IMR-90 (cell line): ENCODE data around the gene RAPGEF3. TPM values are rescaled to one million over a fixed set of nuclear protein-coding genes. Genes with fewer than 3 reads are reported as not detected.
A peak's percentile ranks its signal among the peaks of the same experiment; 100 is the strongest.

Experiments
- ATAC-seq: fragments of 200-7000 bp; cut with Tn5 transposase; 2 replicates; pipeline ENCODE4 v1.9.1; 2020; ENCODE audit warnings: low read depth, mild to moderate bottlenecking, moderate library complexity
- BruUV-seq: library from RNA; stranded (reverse); fragments of 400-500 nt; replicated peaks from 2 replicates; lab custom pipeline; 2021; lab: Mats Ljungman, UMichigan
- CTCF ChIA-PET: fragments of 300-600 bp; formaldehyde crosslinking; extraction: SDS; loops from one replicate; lab custom pipeline; 2021; ENCODE audit warnings: antibody characterized with exemption; lab: Yijun Ruan, JAX
- POLR2A ChIA-PET: fragments of 300-600 bp; sonication (Branson Sonifier 250); formaldehyde crosslinking; loops from one replicate; lab custom pipeline; 2022; ENCODE audit warnings: antibody characterized with exemption; ENCODE audit not compliant: unreplicated experiment; lab: Charles Lee
- DNase-seq: peaks from one replicate; pipeline ENCODE4 v3.0.0; 2013
- H2AFZ ChIP-seq: replicated peaks from 2 replicates; pipeline ENCODE3; 2013; ENCODE audit warnings: low read length, mild to moderate bottlenecking; ENCODE audit not compliant: poor library complexity
- H2AK5ac ChIP-seq: 2 replicates; pipeline ENCODE4 v1.6.1; 2013; ENCODE audit warnings: low read depth, low read length, inconsistent platforms
- H2AK9ac ChIP-seq: replicated peaks from 2 replicates; pipeline ENCODE3; 2013; ENCODE audit warnings: mild to moderate bottlenecking, low read depth, low read length, moderate library complexity; ENCODE audit not compliant: poor library complexity
- H2BK120ac ChIP-seq: 2 replicates; pipeline ENCODE4 v1.6.1; 2013; ENCODE audit warnings: low read depth, low read length, inconsistent platforms
- H2BK15ac ChIP-seq: 3 replicates; pipeline ENCODE4 v1.6.1; 2013; ENCODE audit warnings: low read depth, low read length, inconsistent platforms
- H2BK20ac ChIP-seq: 2 replicates; pipeline ENCODE4 v1.6.1; 2013; ENCODE audit warnings: low read depth, mild to moderate bottlenecking, inconsistent platforms, low read length, moderate library complexity
- H2BK5ac ChIP-seq: 2 replicates; pipeline ENCODE4 v1.6.1; 2013; ENCODE audit warnings: mild to moderate bottlenecking, low read depth, low read length, inconsistent platforms; ENCODE audit not compliant: poor library complexity, severe bottlenecking
- H3K14ac ChIP-seq: replicated peaks from 2 replicates; pipeline ENCODE4 v1.6.1; 2013; ENCODE audit warnings: low read depth, low read length, inconsistent platforms
- H3K18ac ChIP-seq: 2 replicates; pipeline ENCODE4 v1.6.1; 2013; ENCODE audit warnings: low read depth, low read length, control low read depth
- H3K23ac ChIP-seq: 2 replicates; pipeline ENCODE4 v1.6.1; 2013; ENCODE audit warnings: low read depth, low read length, inconsistent platforms
- H3K27ac ChIP-seq: 2 replicates; pipeline ENCODE4 v1.5.1; 2013; ENCODE audit warnings: mild to moderate bottlenecking, control low read depth, low read length; ENCODE audit not compliant: insufficient read depth
- H3K27me3 ChIP-seq: 2 replicates; pipeline ENCODE4 v1.6.1; 2013; ENCODE audit warnings: low read length; ENCODE audit not compliant: control insufficient read depth, insufficient read depth
- H3K36me3 ChIP-seq: 2 replicates; pipeline ENCODE4 v1.6.1; 2013; ENCODE audit warnings: low read length, mixed read lengths; ENCODE audit not compliant: control insufficient read depth, insufficient read depth
- H3K4ac ChIP-seq: 2 replicates; pipeline ENCODE4 v1.6.1; 2013; ENCODE audit warnings: low read depth, low read length, inconsistent platforms
- H3K4me1 ChIP-seq: 2 replicates; pipeline ENCODE4 v1.6.1; 2013; ENCODE audit warnings: low read length, mixed read lengths; ENCODE audit not compliant: control insufficient read depth, insufficient read depth
- H3K4me2 ChIP-seq: 2 replicates; pipeline ENCODE4 v1.6.1; 2013; ENCODE audit warnings: low read depth, mild to moderate bottlenecking, control low read depth, low read length, moderate library complexity
- H3K4me3 ChIP-seq: 2 replicates; pipeline ENCODE4 v1.5.1; 2013; ENCODE audit warnings: low read depth, mild to moderate bottlenecking, control low read depth, low read length, moderate library complexity; ENCODE audit not compliant: insufficient read depth
- H3K56ac ChIP-seq: 2 replicates; pipeline ENCODE4 v1.6.1; 2013; ENCODE audit warnings: low read length, inconsistent platforms; ENCODE audit not compliant: insufficient read depth; ENCODE audit errors: extremely low read depth
- H3K79me1 ChIP-seq, 2 experiments: 2 replicates each; pipeline ENCODE4 v1.6.1; 2013; ENCODE audit warnings: low read length in 2 of 2, inconsistent platforms in 1 of 2, low read depth in 1 of 2
- H3K9ac ChIP-seq: 2 replicates; pipeline ENCODE4 v1.6.1; 2013; ENCODE audit warnings: low read depth, low read length, control low read depth
- H3K9me1 ChIP-seq: 2 replicates; pipeline ENCODE4 v1.6.1; 2013; ENCODE audit warnings: low read length, inconsistent platforms; ENCODE audit not compliant: insufficient read depth
- H3K9me3 ChIP-seq: 2 replicates; pipeline ENCODE4 v1.6.1; 2013; ENCODE audit warnings: low read length; ENCODE audit not compliant: control insufficient read depth, insufficient read depth
- H4K20me1 ChIP-seq: 2 replicates; pipeline ENCODE4 v1.6.1; 2013; ENCODE audit warnings: low read length, inconsistent platforms; ENCODE audit not compliant: insufficient read depth
- H4K5ac ChIP-seq: 2 replicates; pipeline ENCODE4 v1.6.1; 2013; ENCODE audit warnings: mild to moderate bottlenecking, low read depth, low read length, control low read depth
- H4K8ac ChIP-seq, 2 experiments: 2 replicates each; pipeline ENCODE4 v1.6.1; 2013; ENCODE audit warnings: low read depth in 2 of 2, low read length in 2 of 2, control low read depth in 1 of 2, inconsistent platforms in 1 of 2
- H4K91ac ChIP-seq: 2 replicates; pipeline ENCODE4 v1.6.1; 2013; ENCODE audit warnings: low read depth, low read length, inconsistent platforms; ENCODE audit not compliant: insufficient read depth
- BHLHE40 ChIP-seq: fragments of 150-350 bp; IDR thresholded peaks from 2 replicates; pipeline ENCODE4 v1.6.1; 2016; ENCODE audit warnings: mild to moderate bottlenecking, low read depth, low read length
- CEBPB ChIP-seq: IDR thresholded peaks from 2 replicates; pipeline ENCODE4 v1.6.1; 2012; ENCODE audit warnings: low read depth, low read length, improper control_type of control experiment
- CHD1 ChIP-seq: IDR thresholded peaks from 2 replicates; pipeline ENCODE4 v1.6.1; 2012; ENCODE audit warnings: low read depth, low read length, improper control_type of control experiment
- ELK1 ChIP-seq: fragments of 150-350 bp; IDR thresholded peaks from 2 replicates; pipeline ENCODE4 v1.6.1; 2016; ENCODE audit warnings: low read depth, mild to moderate bottlenecking, low read length, moderate library complexity, borderline replicate concordance
- FOS ChIP-seq: fragments of 150-350 bp; IDR thresholded peaks from 2 replicates; pipeline ENCODE4 v1.6.1; 2016; ENCODE audit warnings: low read depth, low read length
- MAFK ChIP-seq: IDR thresholded peaks from 2 replicates; pipeline ENCODE4 v1.6.1; 2012; ENCODE audit warnings: low read depth, low read length, improper control_type of control experiment
- MAZ ChIP-seq: IDR thresholded peaks from 2 replicates; pipeline ENCODE4 v1.6.1; 2012; ENCODE audit warnings: low read depth, mild to moderate bottlenecking, low read length, improper control_type of control experiment, moderate library complexity, borderline replicate concordance
- NFE2L2 ChIP-seq: fragments of 150-350 bp; IDR thresholded peaks from 2 replicates; pipeline ENCODE4 v1.6.1; 2016; ENCODE audit warnings: low read depth, mild to moderate bottlenecking, low read length
- POLR2A ChIP-seq: IDR thresholded peaks from 2 replicates; pipeline ENCODE4 v1.6.1; 2012; ENCODE audit warnings: mild to moderate bottlenecking, low read depth, low read length
- RCOR1 ChIP-seq: IDR thresholded peaks from 2 replicates; pipeline ENCODE4 v1.6.1; 2012; ENCODE audit warnings: mild to moderate bottlenecking, low read length, improper control_type of control experiment; ENCODE audit not compliant: insufficient replicate concordance
- RFX5 ChIP-seq: IDR thresholded peaks from 2 replicates; pipeline ENCODE4 v1.8.0; 2012; ENCODE audit warnings: low read depth, mild to moderate bottlenecking, low read length, moderate library complexity
- SMC3 ChIP-seq: fragments of 150-350 bp; IDR thresholded peaks from 2 replicates; pipeline ENCODE4 v1.6.1; 2016; ENCODE audit warnings: low read depth, mild to moderate bottlenecking, antibody characterized with exemption, low read length, moderate library complexity
- USF2 ChIP-seq: fragments of 150-350 bp; IDR thresholded peaks from 2 replicates; pipeline ENCODE4 v1.6.1; 2017; ENCODE audit warnings: mild to moderate bottlenecking, antibody characterized with exemption, low read length, low read depth
- WGBS, 2 experiments: methylation state at CpG; one replicate each; pipeline versions ENCODE4 v1.1.5 to v1.1.7; 2013; ENCODE audit warnings: missing lambda C conversion rate in 2 of 2; ENCODE audit not compliant: insufficient read length in 1 of 2; ENCODE audit errors: extremely low coverage in 2 of 2; 5-methylcytosine and 5-hydroxymethylcytosine counted together
- dilution Hi-C: fragments of 300-500 bp; cut with HindIII; formaldehyde crosslinking; loops from one replicate; pipeline ENCODE4 v1.14.3; 2018; ENCODE audit warnings: low sequenced_read_pairs; ENCODE audit not compliant: unreplicated experiment
- in situ Hi-C: fragments of 300-500 bp; cut with MboI; formaldehyde crosslinking; loops from 3 replicates; pipeline ENCODE4 v1.14.3; 2019; ENCODE audit warnings: low sequenced_read_pairs, inconsistent platforms, mixed read lengths
- intact Hi-C: fragments of 100-400 bp; cut with micrococcal nuclease; formaldehyde crosslinking; loops from 2 replicates; pipeline ENCODE4 v1.10.0; 2022
- polyA plus RNA-seq, 3 experiments: library from polyadenylated mRNA; depleted of rRNA; stranded (reverse); fragments of >200 nt; gene quantifications; 2 replicates each; pipeline ENCODE4 v1.2.3, GENCODE V29; 2012; ENCODE audit warnings: low replicate concordance in 1 of 3
- total RNA-seq: library from RNA; depleted of rRNA; stranded (reverse); fragments of >200 nt; gene quantifications from 2 replicates; pipeline ENCODE4 v1.2.3, GENCODE V29; 2012

Gene RAPGEF3
- total and polyA plus RNA-seq, 2 of the 4 experiments (the other 2 are of a cell fraction) = 1.3 to 2.0 TPM

GRCh38 chr12:47800582-47800981 lies 41.9 kb upstream of the RAPGEF3 start (continued):
- TF ChIP-seq USF2 = no peak
- no peak for TF ChIP-seq CHD1
- TF ChIP-seq BHLHE40 = no peak
- TF ChIP-seq POLR2A = no peak

- Histone ChIP-seq H4K20me1 (peaks cover 69% of the 10 kb centered on the region), H3K27ac (peak overlapping the region; percentile 7; the same call in 1 of the 2 replicates), H4K91ac (no peak overlapping the region), H2BK15ac (no peak overlapping the region), H3K9me3 (no peaks in the 10 kb centered on the region), H2BK120ac (no peak overlapping the region), H2AK9ac (no peak overlapping the region), H2BK5ac (no peak overlapping the region), H3K9me1 (peaks cover 12% of the 10 kb centered on the region; the same call in 1 of the 2 replicates), H3K4me1 (peaks cover 24% of the 10 kb centered on the region; the same call in 1 of the 2 replicates), H3K4me3 (no peak overlapping the region), H2BK20ac (no peak overlapping the region), H3K56ac (no peak overlapping the region), H3K23ac (no peak overlapping the region), H3K27me3 (no peaks in the 10 kb centered on the region), H4K5ac (no peak overlapping the region), H2AFZ (no peak overlapping the region), H3K36me3 (peaks cover 49% of the 10 kb centered on the region), H3K4me2 (no peak overlapping the region), H3K18ac (no peak overlapping the region), H4K8ac (no peak overlapping the region), H3K79me1 (peaks cover 26 to 63% of the 10 kb centered on the region in 2 experiments), H3K14ac (no peak overlapping the region), H3K4ac (no peak overlapping the region), H3K9ac (no peak overlapping the region), H2AK5ac (no peak overlapping the region)
- POLR2A ChIA-PET = interaction anchor here (0.5 kb wide), 1 partner anchor 270 kb away, joined by 3 read pairs; no protein-coding TSS in a partner anchor
- peak; percentile 35; the same call in 1 of the 2 replicates for ATAC-seq
- CTCF ChIA-PET = no interaction called here
- in situ Hi-C loops = no loop called here
- dilution Hi-C loops = no loop called here
- WGBS, 2 experiments = 96% methylated on average over 3 of the region's 7 CpGs; no CpG with 5 or more reads in 1 of the 2 experiments
- no TSS peak for BruUV-seq
- DNase-seq = no peak
- intact Hi-C loops = no loop called here
- TF ChIP-seq POLR2A (no peak), USF2 (no peak), RCOR1 (no peak), RFX5 (no peak), NFE2L2 (no peak), CHD1 (no peak), ELK1 (no peak), MAZ (no peak), SMC3 (no peak), FOS (no peak), CEBPB (no peak), MAFK (no peak)
Observed at GRCh38 chr12:47799357-47799955, 40.8 kb upstream of the RAPGEF3 start.
